ENCODE data around the gene RMND5B. TPM values are rescaled to one million over a fixed set of nuclear protein-coding genes. Genes with fewer than 3 reads are reported as not detected.

RMND5B gene
- total RNA-seq, 4 donors from 2014 or later, result 36.7 to 149 (median 37.8) TPM

DNA sequence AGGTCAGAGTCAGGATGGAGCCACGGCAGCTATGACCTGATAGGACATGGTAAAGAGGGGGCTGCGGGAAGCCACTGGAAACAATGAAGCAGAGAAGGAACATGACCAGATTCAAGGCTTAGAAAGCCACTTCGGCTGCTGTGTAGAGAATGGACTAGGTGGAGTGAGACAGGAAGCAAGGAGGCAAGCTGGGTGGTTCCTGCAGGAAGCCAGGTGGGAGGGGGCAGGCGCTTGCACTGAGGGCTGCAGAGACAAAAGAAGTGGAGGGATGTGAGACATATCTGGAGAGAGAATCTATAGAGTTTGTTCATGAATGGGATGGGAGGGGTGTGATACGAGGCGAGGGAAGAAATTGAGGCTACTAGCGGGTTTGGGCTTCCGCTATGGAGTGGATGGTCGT, 36.5 kb upstream of the RMND5B start:
- no peak for TF ChIP-seq POLR2AphosphoS5 (IDR thresholded peaks at IDR 0.05)
- TF ChIP-seq EP300 (IDR thresholded peaks at IDR 0.05; ENCODE audit: low read depth), result no peak
- TF ChIP-seq POLR2A (IDR thresholded peaks at IDR 0.05), result no peak
- TF ChIP-seq, protein P1, sequence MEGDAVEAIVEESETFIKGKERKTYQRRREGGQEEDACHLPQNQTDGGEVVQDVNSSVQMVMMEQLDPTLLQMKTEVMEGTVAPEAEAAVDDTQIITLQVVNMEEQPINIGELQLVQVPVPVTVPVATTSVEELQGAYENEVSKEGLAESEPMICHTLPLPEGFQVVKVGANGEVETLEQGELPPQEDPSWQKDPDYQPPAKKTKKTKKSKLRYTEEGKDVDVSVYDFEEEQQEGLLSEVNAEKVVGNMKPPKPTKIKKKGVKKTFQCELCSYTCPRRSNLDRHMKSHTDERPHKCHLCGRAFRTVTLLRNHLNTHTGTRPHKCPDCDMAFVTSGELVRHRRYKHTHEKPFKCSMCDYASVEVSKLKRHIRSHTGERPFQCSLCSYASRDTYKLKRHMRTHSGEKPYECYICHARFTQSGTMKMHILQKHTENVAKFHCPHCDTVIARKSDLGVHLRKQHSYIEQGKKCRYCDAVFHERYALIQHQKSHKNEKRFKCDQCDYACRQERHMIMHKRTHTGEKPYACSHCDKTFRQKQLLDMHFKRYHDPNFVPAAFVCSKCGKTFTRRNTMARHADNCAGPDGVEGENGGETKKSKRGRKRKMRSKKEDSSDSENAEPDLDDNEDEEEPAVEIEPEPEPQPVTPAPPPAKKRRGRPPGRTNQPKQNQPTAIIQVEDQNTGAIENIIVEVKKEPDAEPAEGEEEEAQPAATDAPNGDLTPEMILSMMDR (IDR thresholded peaks at IDR 0.05), result no peak
- intact Hi-C loops (cut with DNase I; ENCODE audit: low total_unique reads), result no loop called here

DNA sequence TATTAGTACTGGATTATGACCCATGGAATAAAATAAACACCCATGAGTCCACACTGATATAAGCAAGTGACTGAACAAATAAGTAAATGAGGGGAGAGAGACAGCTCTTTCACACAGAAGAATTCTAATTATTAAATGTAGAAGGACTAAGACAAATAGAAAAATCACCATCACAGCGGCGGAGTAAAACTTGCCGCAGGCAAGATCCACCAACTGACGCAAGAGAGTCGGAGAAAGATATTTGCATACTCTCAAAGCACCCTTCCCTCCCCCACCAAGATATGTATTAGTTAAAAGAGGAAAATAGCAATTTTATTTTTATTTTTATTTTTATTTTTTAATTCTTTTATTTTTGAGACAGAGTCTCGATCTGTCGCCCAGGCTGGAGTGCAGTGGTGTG, 32.1 kb upstream of the RMND5B start:
- TF ChIP-seq, protein P1 (IDR thresholded peaks at IDR 0.05), result no peak
- TF ChIP-seq EP300 (IDR thresholded peaks at IDR 0.05; ENCODE audit: low read depth) (no peak), POLR2A (IDR thresholded peaks at IDR 0.05) (no peak)
- Histone ChIP-seq H3K36me3 (no peaks in the 10 kb centered on the region), H3K4me3 (no peak overlapping the region), H3K27me3 (no peaks in the 10 kb centered on the region), H3K27ac (no peak overlapping the region), H3K4me1 (peaks cover 0 to 1% (median 0%) of the 10 kb centered on the region in 4 donors), H3K9me3 (no peaks in the 10 kb centered on the region)
- intact Hi-C loops (cut with DNase I; ENCODE audit: low total_unique reads), result no loop called here
- 91 to 100% methylated on average over 4 to 7 of the region's 7 CpGs for WGBS, 2 donors (ENCODE audit: low coverage in 1 of 2)
- no peak for DNase-seq
- in situ Hi-C loops (cut with MboI; ENCODE audit: low pct_ligation_motif_present in 1 of 4, low pct_unique_long_range_greater_than_20kb in 1 of 4, low sequenced_read_pairs in 3 of 4), result no loop called here

More for the DNA sequence above, 36.5 kb upstream of the RMND5B start:
- in situ Hi-C loops (cut with MboI; ENCODE audit: low pct_ligation_motif_present in 1 of 4, low pct_unique_long_range_greater_than_20kb in 1 of 4, low sequenced_read_pairs in 3 of 4), result no loop called here
- Histone ChIP-seq H3K4me3 (no peak overlapping the region), H3K27ac (no peak overlapping the region), H3K27me3 (peaks cover 4% of the 10 kb centered on the region), H3K9me3 (no peaks in the 10 kb centered on the region), H3K4me1 (no peaks in the 10 kb centered on the region), H3K36me3 (no peaks in the 10 kb centered on the region)
- 76 to 94% methylated on average over 7 to 9 of the region's 9 CpGs for WGBS, 2 donors (ENCODE audit: low coverage in 1 of 2)
- DNase-seq, result no peak

DNA sequence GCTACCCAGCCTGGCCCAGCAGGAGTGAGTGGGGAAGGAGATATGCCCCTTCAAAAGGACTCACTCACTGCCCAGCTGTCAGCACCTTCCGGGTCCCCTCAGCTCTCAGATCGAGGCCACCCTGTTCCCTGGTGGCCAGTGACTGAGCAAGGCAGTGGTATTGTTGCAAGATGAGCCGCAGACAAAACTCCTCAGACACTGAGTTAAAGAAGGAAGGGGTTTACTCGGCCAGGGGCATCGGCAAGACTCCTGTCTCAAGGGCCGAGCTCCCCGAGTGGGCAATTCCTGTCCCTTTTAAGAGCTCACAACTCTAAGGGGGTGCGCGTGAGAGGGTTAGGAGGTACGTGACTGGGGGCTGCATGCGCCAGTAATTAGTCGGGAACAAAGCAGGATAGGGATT, 27.2 kb upstream of the RMND5B start:
- no peak overlapping the region for H3K27ac ChIP-seq
- no peak overlapping the region for H3K4me3 ChIP-seq
- TF ChIP-seq, protein P1 (IDR thresholded peaks at IDR 0.05), result no peak
- TF ChIP-seq EP300 (IDR thresholded peaks at IDR 0.05; ENCODE audit: low read depth) (no peak), POLR2AphosphoS5 (IDR thresholded peaks at IDR 0.05) (no peak), POLR2A (IDR thresholded peaks at IDR 0.05) (no peak)
- in situ Hi-C loops (cut with MboI; ENCODE audit: low pct_ligation_motif_present in 1 of 4, low pct_unique_long_range_greater_than_20kb in 1 of 4, low sequenced_read_pairs in 3 of 4) (no loop called here), intact Hi-C loops (cut with DNase I; ENCODE audit: low total_unique reads) (no loop called here)
- no peaks in the 10 kb centered on the region for H3K27me3 ChIP-seq
- H3K36me3 ChIP-seq, result no peaks in the 10 kb centered on the region
- no peak for DNase-seq
- no peaks in the 10 kb centered on the region for H3K9me3 ChIP-seq
- H3K4me1 ChIP-seq, result peaks cover 0 to 19% (median 8%) of the 10 kb centered on the region in 4 donors
- 79 to 85% methylated on average over 5 to 11 of the region's 12 CpGs for WGBS, 2 donors (ENCODE audit: low coverage in 1 of 2)

DNA sequence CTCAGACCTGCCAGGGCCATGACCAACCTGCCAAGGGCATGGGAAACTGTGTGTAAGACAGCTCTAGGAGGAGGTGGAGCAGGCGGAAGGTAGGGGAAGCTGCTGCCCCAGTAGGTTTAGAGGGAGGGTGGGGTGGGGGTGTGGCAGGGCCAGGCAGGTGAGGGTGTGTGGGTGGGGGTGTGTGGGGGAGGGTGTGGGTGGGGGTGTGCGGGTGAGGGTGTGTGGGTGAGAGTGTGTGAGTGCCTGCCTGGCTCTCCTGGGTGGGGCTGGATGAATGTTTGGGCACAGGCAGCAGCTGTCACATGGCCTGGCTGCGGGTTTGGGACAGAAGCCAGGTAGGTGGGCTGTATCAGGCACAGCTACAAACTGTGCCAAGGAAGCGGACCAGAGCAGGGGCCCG, 26.3 kb upstream of the RMND5B start:
- Histone ChIP-seq H3K27ac (peak overlapping the region in 3 of 4 donors; percentile 38 to 53 (median 42)), H3K4me3 (no peak overlapping the region), H3K27me3 (no peaks in the 10 kb centered on the region), H3K4me1 (peaks cover 0 to 26% (median 10%) of the 10 kb centered on the region in 4 donors), H3K36me3 (no peaks in the 10 kb centered on the region), H3K9me3 (no peaks in the 10 kb centered on the region)
- no peak for TF ChIP-seq EP300 (IDR thresholded peaks at IDR 0.05; ENCODE audit: low read depth)
- TF ChIP-seq POLR2AphosphoS5 (IDR thresholded peaks at IDR 0.05), result no peak
- TF ChIP-seq, protein P1 (IDR thresholded peaks at IDR 0.05), result no peak
- TF ChIP-seq POLR2A (IDR thresholded peaks at IDR 0.05), result no peak
- in situ Hi-C loops (cut with MboI; ENCODE audit: low pct_ligation_motif_present in 1 of 4, low pct_unique_long_range_greater_than_20kb in 1 of 4, low sequenced_read_pairs in 3 of 4), result no loop called here
- WGBS, 2 donors (ENCODE audit: low coverage in 1 of 2), result 31 to 42% methylated on average over 2 to 4 of the region's 5 CpGs
- DNase-seq, result peak; percentile 78
- intact Hi-C loops (cut with DNase I; ENCODE audit: low total_unique reads), result no loop called here
